22Rv1 (cell line): ENCODE measurements around the gene RPL22.

Experiments
- CTCF ChIP-seq: fragments of 450-650 bp; IDR thresholded peaks from 2 replicates; pipeline ENCODE4 v1.5.1; 2017; ENCODE audit warnings: mild to moderate bottlenecking
- ZFX ChIP-seq: fragments of 450-650 bp; IDR thresholded peaks from 2 replicates; pipeline ENCODE4 v1.6.1; 2017; ENCODE audit warnings: antibody characterized with exemption, borderline replicate concordance

GRCh38 chr1:6157132-6157527 lies 42.3 kb downstream of the RPL22 start:
- no peak for TF ChIP-seq CTCF
- no peak for TF ChIP-seq ZFX
